Measurements from ENCODE around the gene FBXO45. TPM values are rescaled to one million over a fixed set of nuclear protein-coding genes. Genes with fewer than 3 reads are reported as not detected.

The FBXO45 gene
- total and polyA plus RNA-seq, 2 of the 4 experiments (the other 2 are of a cell fraction), result 3.8 to 5.0 TPM

GRCh38 chr3:196590279-196590678, 21.8 kb downstream of the FBXO45 start:
- Histone ChIP-seq H3K56ac (ENCODE audit: extremely low read depth, insufficient read depth, low read length) (no peak overlapping the region), H2BK20ac (ENCODE audit: low read depth, low read length) (no peak overlapping the region), H2BK5ac (ENCODE audit: low read depth, low read length, poor library complexity, severe bottlenecking) (no peak overlapping the region), H3K4ac (ENCODE audit: low read depth, low read length) (no peak overlapping the region), H3K27ac (ENCODE audit: insufficient read depth, low read length) (no peak overlapping the region), H3K14ac (replicated peaks; ENCODE audit: low read depth, low read length) (no peak overlapping the region), H3K79me1 (ENCODE audit: low read depth in 1 of 2, low read length in 2 of 2) (0 out of 4 replicates have a peak, but pooled peaks cover 0 to 4% of the 10 kb centered on the region in 2 experiments), H3K9me3 (ENCODE audit: control insufficient read depth, insufficient read depth, low read length) (no peaks in the 10 kb centered on the region), H2AK5ac (ENCODE audit: low read depth, low read length) (no peak overlapping the region), H4K8ac (ENCODE audit: low read depth in 2 of 2, low read length in 2 of 2) (no peak overlapping the region), H3K23ac (ENCODE audit: low read depth, low read length) (no peak overlapping the region), H3K4me1 (ENCODE audit: control insufficient read depth, insufficient read depth, low read length) (no peaks in the 10 kb centered on the region), H2BK15ac (ENCODE audit: low read depth, low read length) (no peak overlapping the region), H3K18ac (ENCODE audit: low read depth, low read length) (no peak overlapping the region), H4K91ac (ENCODE audit: insufficient read depth, low read depth, low read length) (no peak overlapping the region), H3K9ac (ENCODE audit: low read depth, low read length) (no peak overlapping the region), H2AK9ac (replicated peaks; ENCODE audit: low read depth, low read length, poor library complexity) (no peak overlapping the region), H3K4me3 (ENCODE audit: insufficient read depth, low read depth, low read length) (no peak overlapping the region), H4K5ac (ENCODE audit: low read depth, low read length) (no peak overlapping the region), H4K20me1 (ENCODE audit: insufficient read depth, low read length) (no peaks in the 10 kb centered on the region), H2AFZ (replicated peaks; ENCODE audit: low read length, poor library complexity) (no peak overlapping the region), H2BK120ac (ENCODE audit: low read depth, low read length) (no peak overlapping the region), H3K9me1 (ENCODE audit: insufficient read depth, low read length) (no peaks in the 10 kb centered on the region), H3K36me3 (ENCODE audit: control insufficient read depth, insufficient read depth, low read length) (peaks cover 2% of the 10 kb centered on the region; the same call in 1 of the 2 replicates), H3K4me2 (ENCODE audit: low read depth, low read length) (no peak overlapping the region), H3K27me3 (ENCODE audit: control insufficient read depth, insufficient read depth, low read length) (peaks cover under 1% of the 10 kb centered on the region; the same call in 1 of the 2 replicates)
- no peak for TF ChIP-seq FOS (IDR thresholded peaks at IDR 0.05; ENCODE audit: low read depth, low read length)
- TF ChIP-seq CHD1 (IDR thresholded peaks at IDR 0.05; ENCODE audit: low read depth, low read length), result no peak
- dilution Hi-C loops (cut with HindIII; ENCODE audit: low sequenced_read_pairs, unreplicated experiment), result no loop called here
- intact Hi-C loops (cut with micrococcal nuclease), result no loop called here
- no TSS peak for BruUV-seq (replicated peaks)
- no peak for DNase-seq
- ChIA-PET CTCF (interaction anchor here (1.0 kb wide), 1 partner anchor 19 kb away, joined by 3 read pairs; no protein-coding TSS in a partner anchor), POLR2A (ENCODE audit: unreplicated experiment) (no interaction called here)
- no peak for ATAC-seq (ENCODE audit: low read depth)
- in situ Hi-C loops (cut with MboI; ENCODE audit: low sequenced_read_pairs), result no loop called here
- 96% methylated on average over 4 of the region's 5 CpGs; no CpG with 5 or more reads in 1 of the 2 experiments for WGBS, 2 experiments (ENCODE audit: extremely low coverage in 2 of 2, insufficient read length in 1 of 2)
